Activated T-helper 1 cell treated with anti-CD3 and anti-CD28 coated beads, Interleukin-12 subunit alpha, Interleukin-12 subunit beta, Interleukin-2, Interleukin-4 antibody, amounts not matched to agents 30 ng/mL and 10 ng/mL and 1 ng/mL, durations not matched to agents 14 hours and 24 hours and 36 hours (primary cell): Measurements from ENCODE around the gene MYL3. TPM values are rescaled to one million over a fixed set of nuclear protein-coding genes. Genes with fewer than 3 reads are reported as not detected.

Experiments used
- DNase-seq: peaks from one replicate; pipeline ENCODE4 v3.0.0; 2021; ENCODE audit warnings: low spot score
- H3K27ac Mint-ChIP-seq: one replicate; pipeline ENCODE4 v1.8.0; 2021; ENCODE audit warnings: mild to moderate bottlenecking, mixed read lengths
- H3K27me3 Mint-ChIP-seq: one replicate; pipeline ENCODE4 v1.8.0; 2022; ENCODE audit warnings: mild to moderate bottlenecking, moderate library complexity, mixed read lengths; ENCODE audit not compliant: insufficient read depth
- H3K36me3 Mint-ChIP-seq: one replicate; pipeline ENCODE4 v1.8.0; 2021; ENCODE audit warnings: low read depth, mixed read lengths
- H3K4me1 Mint-ChIP-seq: one replicate; pipeline ENCODE4 v1.8.0; 2021; ENCODE audit warnings: low read depth, mixed read lengths
- H3K4me3 Mint-ChIP-seq: one replicate; pipeline ENCODE4 v1.8.0; 2021; ENCODE audit warnings: mild to moderate bottlenecking, moderate library complexity, mixed read lengths
- H3K9me3 Mint-ChIP-seq: one replicate; pipeline ENCODE4 v1.8.0; 2021; ENCODE audit warnings: mixed read lengths
- intact Hi-C: fragments of 100-400 bp; cut with micrococcal nuclease; formaldehyde crosslinking; loops from one replicate; pipeline ENCODE4 v1.15.1; 2024
- total RNA-seq: library from RNA; stranded (reverse); gene quantifications from 2 replicates; pipeline ENCODE4 v1.2.3, GENCODE V29; 2022

The MYL3 gene
- total RNA-seq, 1 donor from 2014 or later: not detected

DNA sequence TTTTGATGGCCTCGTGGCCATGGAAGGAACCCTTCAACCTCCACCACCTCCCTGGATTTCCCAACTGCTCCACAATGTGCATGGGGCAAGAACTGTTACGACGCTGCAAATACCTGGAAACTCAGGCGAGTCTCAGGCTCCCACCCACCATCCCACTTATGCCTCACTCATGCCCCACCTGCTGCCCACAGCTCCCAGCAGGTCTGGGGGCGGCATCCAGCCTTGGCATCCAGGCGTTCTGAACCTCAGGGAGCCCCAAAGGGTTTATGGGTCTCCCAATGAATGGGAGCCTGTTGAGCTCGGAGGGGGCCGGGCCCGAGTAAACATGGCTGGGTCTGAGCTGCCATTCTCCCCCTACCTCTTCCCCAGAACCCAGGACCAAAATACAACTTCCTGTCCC is 12.3 kb upstream of the MYL3 start:
- Mint-ChIP-seq H3K27ac (no peak overlapping the region), H3K4me3 (no peak overlapping the region), H3K36me3 (no peaks in the 10 kb centered on the region), H3K27me3 (peaks cover 24% of the 10 kb centered on the region), H3K4me1 (peaks cover 5% of the 10 kb centered on the region), H3K9me3 (no peaks in the 10 kb centered on the region)
- intact Hi-C loops: no loop called here
- DNase-seq: no peak

- Mint-ChIP-seq H3K27me3 (peaks cover 16% of the 10 kb centered on the region), H3K36me3 (no peaks in the 10 kb centered on the region), H3K27ac (no peak overlapping the region), H3K4me1 (peaks cover 5% of the 10 kb centered on the region), H3K9me3 (no peaks in the 10 kb centered on the region), H3K4me3 (no peak overlapping the region)
- intact Hi-C loops: no loop called here
- no peak for DNase-seq
Measured at GRCh38 chr3:46874430-46874829, 11.2 kb upstream of the MYL3 start.

GRCh38 chr3:46873521-46873920 is 10.3 kb upstream of the MYL3 start:
- intact Hi-C loops: no loop called here
- Mint-ChIP-seq H3K27me3 (peaks cover 15% of the 10 kb centered on the region), H3K4me1 (peaks cover 5% of the 10 kb centered on the region), H3K27ac (no peak overlapping the region), H3K36me3 (no peaks in the 10 kb centered on the region), H3K4me3 (no peak overlapping the region), H3K9me3 (no peaks in the 10 kb centered on the region)
- no peak for DNase-seq

GRCh38 chr3:46871222-46871621 is 8.0 kb upstream of the MYL3 start:
- H3K36me3 Mint-ChIP-seq: no peaks in the 10 kb centered on the region
- H3K4me1 Mint-ChIP-seq: peaks cover 5% of the 10 kb centered on the region
- no peak overlapping the region for H3K4me3 Mint-ChIP-seq
- H3K27ac Mint-ChIP-seq: no peak overlapping the region
- no peak for DNase-seq
- peaks cover 15% of the 10 kb centered on the region for H3K27me3 Mint-ChIP-seq
- intact Hi-C loops: no loop called here
- no peaks in the 10 kb centered on the region for H3K9me3 Mint-ChIP-seq

DNA sequence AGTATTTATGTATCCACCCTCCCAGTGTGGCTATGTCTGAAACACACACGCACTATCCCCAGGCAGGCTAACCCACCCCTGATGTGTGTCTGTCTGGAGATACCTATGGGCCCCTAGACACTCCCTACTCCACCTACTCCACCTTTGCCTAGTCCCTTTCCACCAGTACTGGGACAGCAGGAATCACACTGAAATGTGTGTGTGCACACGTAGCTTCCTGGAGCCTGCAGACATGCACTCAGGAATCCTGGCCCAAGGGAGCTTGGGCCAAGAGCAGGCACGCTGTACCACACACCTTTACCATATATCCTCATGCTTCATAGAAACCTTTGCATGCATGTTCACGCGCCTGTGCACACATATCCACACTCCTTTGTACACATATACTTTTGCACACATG is 7.4 kb upstream of the MYL3 start:
- Mint-ChIP-seq H3K36me3 (no peaks in the 10 kb centered on the region), H3K4me1 (peaks cover 5% of the 10 kb centered on the region), H3K9me3 (no peaks in the 10 kb centered on the region), H3K4me3 (no peak overlapping the region), H3K27me3 (peaks cover 15% of the 10 kb centered on the region), H3K27ac (no peak overlapping the region)
- intact Hi-C loops: no loop called here
- no peak for DNase-seq

- H3K27ac Mint-ChIP-seq: no peak overlapping the region
- intact Hi-C loops: no loop called here
- H3K4me1 Mint-ChIP-seq: peaks cover 5% of the 10 kb centered on the region
- H3K9me3 Mint-ChIP-seq: no peaks in the 10 kb centered on the region
- H3K27me3 Mint-ChIP-seq: peaks cover 12% of the 10 kb centered on the region
- no peak for DNase-seq
- H3K36me3 Mint-ChIP-seq: no peaks in the 10 kb centered on the region
- no peak overlapping the region for H3K4me3 Mint-ChIP-seq
Measured at GRCh38 chr3:46869440-46869839, 6.2 kb upstream of the MYL3 start.

- H3K4me3 Mint-ChIP-seq: no peak overlapping the region
- DNase-seq: no peak
- intact Hi-C loops: no loop called here
- H3K27ac Mint-ChIP-seq: no peak overlapping the region
- no peaks in the 10 kb centered on the region for H3K36me3 Mint-ChIP-seq
- H3K4me1 Mint-ChIP-seq: peaks cover 5% of the 10 kb centered on the region
- H3K9me3 Mint-ChIP-seq: no peaks in the 10 kb centered on the region
- peaks cover 10% of the 10 kb centered on the region for H3K27me3 Mint-ChIP-seq
Measured at GRCh38 chr3:46868948-46869347, 5.7 kb upstream of the MYL3 start.

GRCh38 chr3:46868287-46868686 is 5.0 kb upstream of the MYL3 start:
- Mint-ChIP-seq H3K4me1 (peaks cover 5% of the 10 kb centered on the region), H3K27me3 (peaks cover 10% of the 10 kb centered on the region), H3K36me3 (no peaks in the 10 kb centered on the region), H3K27ac (no peak overlapping the region), H3K4me3 (no peak overlapping the region), H3K9me3 (no peaks in the 10 kb centered on the region)
- DNase-seq: no peak
- intact Hi-C loops: no loop called here

GRCh38 chr3:46867550-46867898 is 4.3 kb upstream of the MYL3 start:
- Mint-ChIP-seq H3K4me3 (no peak overlapping the region), H3K27ac (no peak overlapping the region), H3K36me3 (no peaks in the 10 kb centered on the region), H3K27me3 (peaks cover 7% of the 10 kb centered on the region), H3K9me3 (no peaks in the 10 kb centered on the region), H3K4me1 (no peaks in the 10 kb centered on the region)
- intact Hi-C loops: loop anchor here (2.0 kb wide), 2 partner anchors 131 to 503 kb away; no protein-coding TSS in a partner anchor
- no peak for DNase-seq

DNA sequence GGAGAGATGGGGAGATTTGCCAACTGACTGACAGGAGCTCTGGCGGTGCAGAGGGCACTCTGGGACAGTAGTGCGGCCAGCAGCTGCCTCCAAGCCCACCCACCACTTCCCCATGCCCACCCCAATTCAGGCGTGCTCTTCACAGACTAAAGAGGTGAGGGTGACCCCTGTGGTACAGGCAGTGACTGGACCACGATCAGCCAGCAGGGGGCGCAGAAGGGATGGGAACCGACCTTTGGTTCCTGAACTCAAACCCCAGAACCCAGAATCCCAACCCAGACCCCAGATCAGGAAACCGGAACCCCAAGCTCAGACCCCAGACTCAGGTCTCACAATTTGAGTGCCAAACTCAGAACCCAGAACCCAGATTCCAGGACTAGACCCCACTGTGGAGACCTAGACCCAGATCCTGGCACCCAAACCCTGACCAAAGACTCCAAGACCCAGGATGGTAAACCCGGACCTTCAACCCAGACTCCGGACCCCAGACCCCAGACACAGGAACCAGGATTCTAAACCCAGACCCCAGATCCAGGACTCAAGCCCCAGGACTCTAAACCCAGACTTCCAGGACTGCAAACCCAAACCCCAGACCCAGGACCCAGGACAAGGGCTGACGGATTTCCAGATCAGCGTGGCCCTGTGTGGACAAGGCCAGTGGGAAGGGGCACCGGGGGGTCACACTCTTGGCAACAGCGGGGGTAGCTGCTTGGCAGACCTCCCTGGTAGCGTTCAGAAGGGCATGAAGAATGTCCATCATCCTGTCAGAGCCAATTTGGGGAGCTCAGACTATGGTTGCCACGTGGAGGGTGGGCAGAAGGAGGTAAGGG is 3.7 kb upstream of the MYL3 start:
- H3K4me1 Mint-ChIP-seq: no peaks in the 10 kb centered on the region
- H3K9me3 Mint-ChIP-seq: no peaks in the 10 kb centered on the region
- intact Hi-C loops: loop anchor here (1.0 to 2.0 kb wide), 6 partner anchors 28 to 504 kb away; no protein-coding TSS in a partner anchor
- H3K27me3 Mint-ChIP-seq: peaks cover 7% of the 10 kb centered on the region
- peak; percentile 56 for DNase-seq
- no peak overlapping the region for H3K27ac Mint-ChIP-seq
- no peaks in the 10 kb centered on the region for H3K36me3 Mint-ChIP-seq
- H3K4me3 Mint-ChIP-seq: no peak overlapping the region

GRCh38 chr3:46866032-46866595 is 2.9 kb upstream of the MYL3 start:
- H3K27ac Mint-ChIP-seq: no peak overlapping the region
- H3K4me1 Mint-ChIP-seq: no peaks in the 10 kb centered on the region
- peaks cover 7% of the 10 kb centered on the region for H3K27me3 Mint-ChIP-seq
- no peaks in the 10 kb centered on the region for H3K36me3 Mint-ChIP-seq
- no peak for DNase-seq
- no peak overlapping the region for H3K4me3 Mint-ChIP-seq
- intact Hi-C loops: loop anchor here (1.0 to 2.0 kb wide), 6 partner anchors 29 to 505 kb away; no protein-coding TSS in a partner anchor
- H3K9me3 Mint-ChIP-seq: no peaks in the 10 kb centered on the region

- DNase-seq: no peak
- H3K27me3 Mint-ChIP-seq: peaks cover 5% of the 10 kb centered on the region
- no peaks in the 10 kb centered on the region for H3K4me1 Mint-ChIP-seq
- H3K9me3 Mint-ChIP-seq: no peaks in the 10 kb centered on the region
- H3K36me3 Mint-ChIP-seq: no peaks in the 10 kb centered on the region
- intact Hi-C loops: no loop called here
- no peak overlapping the region for H3K27ac Mint-ChIP-seq
- no peak overlapping the region for H3K4me3 Mint-ChIP-seq
Measured at GRCh38 chr3:46865546-46865945, 2.3 kb upstream of the MYL3 start.

DNA sequence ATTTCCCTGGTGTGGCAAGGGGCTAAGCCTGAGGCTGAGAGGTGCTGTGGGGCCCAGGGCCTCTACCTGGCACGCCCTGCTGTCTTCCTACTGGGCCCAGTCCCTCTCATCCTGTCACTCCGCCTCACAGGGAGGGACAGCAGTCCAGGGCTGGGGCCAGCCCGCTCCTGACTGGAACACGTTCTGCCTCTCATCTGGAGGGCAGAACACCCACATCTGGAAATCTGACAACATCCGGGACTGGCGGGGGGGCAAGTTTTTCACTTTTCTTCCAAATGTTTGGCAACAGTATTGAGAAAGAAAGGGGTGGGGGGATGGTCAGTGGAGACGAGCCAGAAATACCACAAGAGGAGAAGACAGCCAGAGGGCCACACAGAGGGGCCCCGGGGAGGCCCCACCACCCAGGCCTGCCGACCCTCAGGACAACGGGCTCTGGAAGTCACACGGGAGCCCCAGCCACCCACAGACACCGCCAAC is 1.8 kb upstream of the MYL3 start:
- H3K4me1 Mint-ChIP-seq: no peaks in the 10 kb centered on the region
- H3K4me3 Mint-ChIP-seq: no peak overlapping the region
- no peaks in the 10 kb centered on the region for H3K9me3 Mint-ChIP-seq
- peaks cover 5% of the 10 kb centered on the region for H3K27me3 Mint-ChIP-seq
- no peak for DNase-seq
- no peaks in the 10 kb centered on the region for H3K36me3 Mint-ChIP-seq
- intact Hi-C loops: no loop called here
- no peak overlapping the region for H3K27ac Mint-ChIP-seq
